ENCODE results near the gene MPL.

DNA sequence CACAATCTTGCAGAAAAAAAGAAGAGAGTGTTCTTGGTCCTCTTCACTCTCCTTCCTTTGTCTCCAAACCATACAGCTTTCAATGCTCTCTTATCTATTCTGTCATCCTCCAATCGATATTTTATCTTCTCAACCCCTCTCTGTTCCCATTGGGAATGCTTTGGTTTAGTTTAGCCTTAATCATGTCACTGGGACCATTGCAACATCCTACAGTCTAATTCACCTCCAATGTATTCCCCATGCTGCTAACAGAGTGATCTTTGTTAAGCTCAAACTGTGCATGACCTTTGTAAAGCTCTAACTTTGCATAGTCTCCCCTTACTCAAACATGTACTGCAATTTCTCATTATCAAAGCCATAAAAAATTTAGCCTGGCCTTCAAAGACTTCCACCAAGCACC, 2.9 kb downstream of the MPL start:
- no peak for TF ChIP-seq CTCF (tag by site-specific recombination; IDR thresholded peaks at IDR 0.05)
- TF ChIP-seq, protein P1, sequence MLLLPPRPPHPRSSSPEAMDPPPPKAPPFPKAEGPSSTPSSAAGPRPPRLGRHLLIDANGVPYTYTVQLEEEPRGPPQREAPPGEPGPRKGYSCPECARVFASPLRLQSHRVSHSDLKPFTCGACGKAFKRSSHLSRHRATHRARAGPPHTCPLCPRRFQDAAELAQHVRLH (tag by site-specific recombination; IDR thresholded peaks at IDR 0.05), result no peak
- no peak for TF ChIP-seq ZNF785 (tag by site-specific recombination; IDR thresholded peaks at IDR 0.05)
- TF ChIP-seq INSM2 (tag by site-specific recombination; IDR thresholded peaks at IDR 0.05), result no peak
- TF ChIP-seq ZNF449 (tag by site-specific recombination; IDR thresholded peaks at IDR 0.05), result no peak
- no peak for TF ChIP-seq ZNF138 (tag by site-specific recombination; IDR thresholded peaks at IDR 0.05; ENCODE audit: borderline replicate concordance)
- TF ChIP-seq ZNF521 (tag by site-specific recombination; IDR thresholded peaks at IDR 0.05), result no peak

Measured in HEK293 (cell line).